Measurements from ENCODE around the gene GALNTL6. TPM values are rescaled to one million over a fixed set of nuclear protein-coding genes. Genes with fewer than 3 reads are reported as not detected.

The GALNTL6 gene
- total and polyA plus RNA-seq, 4 donors: 0.08 to 0.09 (median 0.09) TPM; not detected in 1

GRCh38 chr4:172011196-172011595 lies 198.0 kb downstream of the GALNTL6 start:
- Histone ChIP-seq H3K27me3 (ENCODE audit: control insufficient read depth in 3 of 3, insufficient read depth in 3 of 3, low read length in 2 of 3) (no peaks in the 10 kb centered on the region), H3K4me1 (ENCODE audit: control insufficient read depth in 5 of 5, insufficient read depth in 5 of 5, low read length in 5 of 5) (no peaks in the 10 kb centered on the region), H3K36me3 (ENCODE audit: control insufficient read depth in 4 of 4, insufficient read depth in 4 of 4, low read length in 4 of 4) (no peaks in the 10 kb centered on the region), H3K4me3 (no peak overlapping the region), H3K9ac (ENCODE audit: insufficient read depth in 1 of 2, low read length in 2 of 2) (no peak overlapping the region), H3K27ac (ENCODE audit: low read depth in 1 of 2, low read length in 1 of 2) (no peak overlapping the region), H3K9me3 (ENCODE audit: control insufficient read depth in 4 of 4, insufficient read depth in 3 of 4, low read length in 3 of 4) (no peaks in the 10 kb centered on the region)
- 60 to 69% methylated on average over 1 of the region's 1 CpG for WGBS, 2 donors
- no peak for DNase-seq
- no peak for ATAC-seq (ENCODE audit: insufficient read depth, low FRiP score)
- TF ChIP-seq, protein P1, sequence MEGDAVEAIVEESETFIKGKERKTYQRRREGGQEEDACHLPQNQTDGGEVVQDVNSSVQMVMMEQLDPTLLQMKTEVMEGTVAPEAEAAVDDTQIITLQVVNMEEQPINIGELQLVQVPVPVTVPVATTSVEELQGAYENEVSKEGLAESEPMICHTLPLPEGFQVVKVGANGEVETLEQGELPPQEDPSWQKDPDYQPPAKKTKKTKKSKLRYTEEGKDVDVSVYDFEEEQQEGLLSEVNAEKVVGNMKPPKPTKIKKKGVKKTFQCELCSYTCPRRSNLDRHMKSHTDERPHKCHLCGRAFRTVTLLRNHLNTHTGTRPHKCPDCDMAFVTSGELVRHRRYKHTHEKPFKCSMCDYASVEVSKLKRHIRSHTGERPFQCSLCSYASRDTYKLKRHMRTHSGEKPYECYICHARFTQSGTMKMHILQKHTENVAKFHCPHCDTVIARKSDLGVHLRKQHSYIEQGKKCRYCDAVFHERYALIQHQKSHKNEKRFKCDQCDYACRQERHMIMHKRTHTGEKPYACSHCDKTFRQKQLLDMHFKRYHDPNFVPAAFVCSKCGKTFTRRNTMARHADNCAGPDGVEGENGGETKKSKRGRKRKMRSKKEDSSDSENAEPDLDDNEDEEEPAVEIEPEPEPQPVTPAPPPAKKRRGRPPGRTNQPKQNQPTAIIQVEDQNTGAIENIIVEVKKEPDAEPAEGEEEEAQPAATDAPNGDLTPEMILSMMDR (IDR thresholded peaks at IDR 0.05; ENCODE audit: control extremely low read depth, extremely low read depth): no peak

DNA sequence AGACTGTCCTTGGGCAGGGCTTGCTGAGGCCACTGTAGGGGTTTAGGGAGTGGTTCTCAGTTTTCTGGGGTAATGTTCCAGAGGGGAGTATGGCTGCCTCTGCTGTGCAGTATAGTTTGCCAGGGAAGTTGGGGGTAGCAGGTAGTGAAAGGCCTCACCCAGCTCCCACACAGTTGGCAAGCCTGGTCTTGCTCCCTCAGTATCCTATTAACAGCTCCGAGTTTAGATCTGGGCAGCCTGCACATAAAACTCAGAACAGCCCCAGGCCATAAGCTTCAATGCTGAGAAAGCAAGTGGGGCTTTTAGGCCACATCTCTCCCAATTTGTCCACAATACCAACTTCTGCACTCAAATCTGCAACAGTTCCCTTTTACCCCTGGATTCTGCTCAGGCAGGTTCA lies 205.2 kb downstream of the GALNTL6 start:
- DNase-seq: no peak
- H3K27ac ChIP-seq (ENCODE audit: low read depth in 1 of 2, low read length in 1 of 2): no peak overlapping the region
- H3K27me3 ChIP-seq (ENCODE audit: control insufficient read depth in 3 of 3, insufficient read depth in 3 of 3, low read length in 2 of 3): no peaks in the 10 kb centered on the region
- ATAC-seq (ENCODE audit: insufficient read depth, low FRiP score): no peak
- 77 to 80% methylated on average over 1 of the region's 1 CpG for WGBS, 2 donors
- H3K9me3 ChIP-seq (ENCODE audit: control insufficient read depth in 4 of 4, insufficient read depth in 3 of 4, low read length in 3 of 4): no peaks in the 10 kb centered on the region
- H3K4me3 ChIP-seq: no peak overlapping the region
- H3K9ac ChIP-seq (ENCODE audit: insufficient read depth in 1 of 2, low read length in 2 of 2): no peak overlapping the region
- TF ChIP-seq, protein P1 (IDR thresholded peaks at IDR 0.05; ENCODE audit: control extremely low read depth, extremely low read depth): no peak
- H3K36me3 ChIP-seq (ENCODE audit: control insufficient read depth in 4 of 4, insufficient read depth in 4 of 4, low read length in 4 of 4): no peaks in the 10 kb centered on the region
- H3K4me1 ChIP-seq (ENCODE audit: control insufficient read depth in 5 of 5, insufficient read depth in 5 of 5, low read length in 5 of 5): no peaks in the 10 kb centered on the region

GRCh38 chr4:172035562-172035961 lies 222.4 kb downstream of the GALNTL6 start:
- ATAC-seq (ENCODE audit: insufficient read depth, low FRiP score) (no peak), DNase-seq (no peak)
- Histone ChIP-seq H3K9me3 (ENCODE audit: control insufficient read depth in 4 of 4, insufficient read depth in 3 of 4, low read length in 3 of 4) (no peaks in the 10 kb centered on the region), H3K27me3 (ENCODE audit: control insufficient read depth in 3 of 3, insufficient read depth in 3 of 3, low read length in 2 of 3) (no peaks in the 10 kb centered on the region), H3K4me1 (ENCODE audit: control insufficient read depth in 5 of 5, insufficient read depth in 5 of 5, low read length in 5 of 5) (no peaks in the 10 kb centered on the region), H3K4me3 (no peak overlapping the region), H3K27ac (ENCODE audit: low read depth in 1 of 2, low read length in 1 of 2) (no peak overlapping the region), H3K9ac (ENCODE audit: insufficient read depth in 1 of 2, low read length in 2 of 2) (no peak overlapping the region), H3K36me3 (ENCODE audit: control insufficient read depth in 4 of 4, insufficient read depth in 4 of 4, low read length in 4 of 4) (no peaks in the 10 kb centered on the region)
- WGBS, 2 donors: 81 to 92% methylated on average over 2 of the region's 2 CpGs
- TF ChIP-seq, protein P1 (IDR thresholded peaks at IDR 0.05; ENCODE audit: control extremely low read depth, extremely low read depth): no peak

- no peaks in the 10 kb centered on the region for H3K4me1 ChIP-seq (ENCODE audit: control insufficient read depth in 5 of 5, insufficient read depth in 5 of 5, low read length in 5 of 5)
- TF ChIP-seq, protein P1 (IDR thresholded peaks at IDR 0.05; ENCODE audit: control extremely low read depth, extremely low read depth): no peak
- H3K4me3 ChIP-seq: no peak overlapping the region
- no peak overlapping the region for H3K27ac ChIP-seq (ENCODE audit: low read depth in 1 of 2, low read length in 1 of 2)
- DNase-seq (no peak), ATAC-seq (ENCODE audit: insufficient read depth, low FRiP score) (no peak)
- no peaks in the 10 kb centered on the region for H3K36me3 ChIP-seq (ENCODE audit: control insufficient read depth in 4 of 4, insufficient read depth in 4 of 4, low read length in 4 of 4)
- H3K27me3 ChIP-seq (ENCODE audit: control insufficient read depth in 3 of 3, insufficient read depth in 3 of 3, low read length in 2 of 3): no peaks in the 10 kb centered on the region
- no peaks in the 10 kb centered on the region for H3K9me3 ChIP-seq (ENCODE audit: control insufficient read depth in 4 of 4, insufficient read depth in 3 of 4, low read length in 3 of 4)
- H3K9ac ChIP-seq (ENCODE audit: insufficient read depth in 1 of 2, low read length in 2 of 2): no peak overlapping the region
Observed at GRCh38 chr4:172040766-172041165, 227.6 kb downstream of the GALNTL6 start.
